Epithelial cell of proximal tubule (primary cell): ENCODE results near the gene CAMTA1. TPM values are rescaled to one million over a fixed set of nuclear protein-coding genes. Genes with fewer than 3 reads are reported as not detected.

Experiments
- DNase-seq: peaks from one replicate; pipeline ENCODE4 v3.0.0-alpha.2; 2011; ENCODE audit warnings: low read depth
- H3K4me3 ChIP-seq: 2 replicates; pipeline ENCODE4 v1.5.1; 2011; ENCODE audit warnings: low read depth, mild to moderate bottlenecking, low read length
- CTCF ChIP-seq: conservative IDR thresholded peaks from 2 replicates; pipeline ENCODE4 v1.5.1; 2012; ENCODE audit warnings: low read depth, mild to moderate bottlenecking, low read length
- total RNA-seq: library from RNA; depleted of rRNA; stranded (reverse); fragments of >200 nt; gene quantifications from 2 replicates; pipeline ENCODE4 v1.2.3, GENCODE V29; 2015

The CAMTA1 gene
- total RNA-seq, 1 donor from 2014 or later, result 79.2 TPM

GRCh38 chr1:7483634-7484383 lies 698.6 kb downstream of the CAMTA1 start:
- no peak overlapping the region for H3K4me3 ChIP-seq
- DNase-seq, result no peak
- TF ChIP-seq CTCF, result no peak

- DNase-seq, result no peak
- H3K4me3 ChIP-seq, result no peak overlapping the region
- no peak for TF ChIP-seq CTCF
Observed at GRCh38 chr1:7485086-7485780, 700.0 kb downstream of the CAMTA1 start.

GRCh38 chr1:7485826-7486225 lies 700.6 kb downstream of the CAMTA1 start:
- DNase-seq, result no peak
- TF ChIP-seq CTCF, result no peak
- H3K4me3 ChIP-seq, result no peak overlapping the region

- no peak overlapping the region for H3K4me3 ChIP-seq
- no peak for TF ChIP-seq CTCF
- DNase-seq, result no peak
Observed at GRCh38 chr1:7487766-7488474, 702.7 kb downstream of the CAMTA1 start.

- DNase-seq, result no peak
Observed at GRCh38 chr1:7488475-7488842, 703.2 kb downstream of the CAMTA1 start.

GRCh38 chr1:7489586-7489985 lies 704.3 kb downstream of the CAMTA1 start:
- no peak for TF ChIP-seq CTCF
- H3K4me3 ChIP-seq, result no peak overlapping the region
- DNase-seq, result no peak

More at GRCh38 chr1:7488475-7488842, 703.2 kb downstream of the CAMTA1 start:
- no peak for TF ChIP-seq CTCF
- H3K4me3 ChIP-seq, result no peak overlapping the region
